Prostate gland (tissue), 2 donors: ENCODE data around the gene ZNF169.

ENCODE experiments used
- CTCF ChIP-seq, 4 experiments: fragments of 200-600 bp in 2 of 4; fragments of 450-650 bp in 2 of 4; sonication (generic) in 2 of 4; IDR thresholded peaks; 1 replicate in 3 of 4; 2 replicates in 1 of 4; pipeline ENCODE4 v1.5.1; 2016 to 2019; ENCODE audit warnings: antibody characterized with exemption in 4 of 4, mild to moderate bottlenecking in 2 of 4, moderate library complexity in 2 of 4
- POLR2A ChIP-seq: fragments of 450-650 bp; IDR thresholded peaks from one replicate; pipeline ENCODE4 v1.6.1; 2016; ENCODE audit warnings: antibody characterized with exemption, mild to moderate bottlenecking

GRCh38 chr9:94232428-94232827 is 26.7 kb upstream of the ZNF169 start:
- TF ChIP-seq CTCF (IDR thresholded peaks at IDR 0.05): no peak
- no peak for TF ChIP-seq POLR2A
